Lower leg skin (tissue), 4 donors: ENCODE results near the gene ZNF26. TPM values are rescaled to one million over a fixed set of nuclear protein-coding genes. Genes with fewer than 3 reads are reported as not detected.
A peak's percentile ranks its signal among the peaks of the same experiment; 100 is the strongest.
"Not testable (repeated sequence)": the region's sequence is repeated elsewhere in the genome, so short reads cannot be mapped to it uniquely, and the experiment has no call there.

Experiments
- DNase-seq, 2 donors: peaks; one replicate each; pipeline ENCODE4 v3.0.0-alpha.2; 2019; ENCODE audit warnings: low spot score in 2 of 2
- H3K4me3 ChIP-seq: fragments of 200-600 bp; sonication (generic); 2 replicates; pipeline ENCODE4 v1.5.1; 2017; ENCODE audit warnings: mild to moderate bottlenecking, low read depth; ENCODE audit not compliant: poor library complexity, severe bottlenecking
- POLR2A ChIP-seq, 2 donors: fragments of 450-650 bp; IDR thresholded peaks; one replicate each; pipeline ENCODE4 v1.6.1; 2016 to 2017; ENCODE audit warnings: antibody characterized with exemption in 2 of 2, mild to moderate bottlenecking in 1 of 2, moderate library complexity in 1 of 2
- WGBS, 2 donors: methylation state at CpG; one replicate each; pipeline ENCODE4 v1.1.5; 2018; 5-methylcytosine and 5-hydroxymethylcytosine counted together
- intact Hi-C: fragments of 100-400 bp; cut with DNase I; formaldehyde crosslinking; loops from one replicate; pipeline ENCODE4 v1.15.0; 2023; ENCODE audit warnings: low total_unique reads
- total RNA-seq, 4 donors: library from RNA; depleted of rRNA; stranded (reverse); fragments of >200 nt; gene quantifications; one replicate each; pipeline ENCODE4 v1.1.0, GENCODE V29; 2016
- TF ChIP-seq, protein P1 (sequence below), 3 donors: fragments of 450-650 bp; IDR thresholded peaks; one replicate each; pipeline ENCODE4 v1.5.1; 2016; ENCODE audit warnings: antibody characterized with exemption in 3 of 3, mild to moderate bottlenecking in 3 of 3, moderate library complexity in 2 of 3

ZNF26 gene
- total RNA-seq, 4 donors from 2014 or later, result 5.7 to 16.8 (median 14.1) TPM

- WGBS, 2 donors, result 93 to 94% methylated on average over 14 of the region's 14 CpGs
- peak in 1 of 2 donors; percentile 58 for DNase-seq
- TF ChIP-seq POLR2A (IDR thresholded peaks at IDR 0.05), result no peak
- TF ChIP-seq, protein P1, sequence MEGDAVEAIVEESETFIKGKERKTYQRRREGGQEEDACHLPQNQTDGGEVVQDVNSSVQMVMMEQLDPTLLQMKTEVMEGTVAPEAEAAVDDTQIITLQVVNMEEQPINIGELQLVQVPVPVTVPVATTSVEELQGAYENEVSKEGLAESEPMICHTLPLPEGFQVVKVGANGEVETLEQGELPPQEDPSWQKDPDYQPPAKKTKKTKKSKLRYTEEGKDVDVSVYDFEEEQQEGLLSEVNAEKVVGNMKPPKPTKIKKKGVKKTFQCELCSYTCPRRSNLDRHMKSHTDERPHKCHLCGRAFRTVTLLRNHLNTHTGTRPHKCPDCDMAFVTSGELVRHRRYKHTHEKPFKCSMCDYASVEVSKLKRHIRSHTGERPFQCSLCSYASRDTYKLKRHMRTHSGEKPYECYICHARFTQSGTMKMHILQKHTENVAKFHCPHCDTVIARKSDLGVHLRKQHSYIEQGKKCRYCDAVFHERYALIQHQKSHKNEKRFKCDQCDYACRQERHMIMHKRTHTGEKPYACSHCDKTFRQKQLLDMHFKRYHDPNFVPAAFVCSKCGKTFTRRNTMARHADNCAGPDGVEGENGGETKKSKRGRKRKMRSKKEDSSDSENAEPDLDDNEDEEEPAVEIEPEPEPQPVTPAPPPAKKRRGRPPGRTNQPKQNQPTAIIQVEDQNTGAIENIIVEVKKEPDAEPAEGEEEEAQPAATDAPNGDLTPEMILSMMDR (IDR thresholded peaks at IDR 0.05), result no peak
- H3K4me3 ChIP-seq, result no peak overlapping the region
- intact Hi-C loops, result no loop called here
These were observed 31.6 kb upstream of the ZNF26 start for GRCh38 chr12:132954471-132955048.

GRCh38 chr12:132955094-132956010, 30.8 kb upstream of the ZNF26 start:
- TF ChIP-seq POLR2A (IDR thresholded peaks at IDR 0.05), result no peak
- TF ChIP-seq, protein P1 (IDR thresholded peaks at IDR 0.05), result no peak
- no peak for DNase-seq
- WGBS, 2 donors, result 15 to 23% methylated on average over 32 to 38 of the region's 39 CpGs

DNA sequence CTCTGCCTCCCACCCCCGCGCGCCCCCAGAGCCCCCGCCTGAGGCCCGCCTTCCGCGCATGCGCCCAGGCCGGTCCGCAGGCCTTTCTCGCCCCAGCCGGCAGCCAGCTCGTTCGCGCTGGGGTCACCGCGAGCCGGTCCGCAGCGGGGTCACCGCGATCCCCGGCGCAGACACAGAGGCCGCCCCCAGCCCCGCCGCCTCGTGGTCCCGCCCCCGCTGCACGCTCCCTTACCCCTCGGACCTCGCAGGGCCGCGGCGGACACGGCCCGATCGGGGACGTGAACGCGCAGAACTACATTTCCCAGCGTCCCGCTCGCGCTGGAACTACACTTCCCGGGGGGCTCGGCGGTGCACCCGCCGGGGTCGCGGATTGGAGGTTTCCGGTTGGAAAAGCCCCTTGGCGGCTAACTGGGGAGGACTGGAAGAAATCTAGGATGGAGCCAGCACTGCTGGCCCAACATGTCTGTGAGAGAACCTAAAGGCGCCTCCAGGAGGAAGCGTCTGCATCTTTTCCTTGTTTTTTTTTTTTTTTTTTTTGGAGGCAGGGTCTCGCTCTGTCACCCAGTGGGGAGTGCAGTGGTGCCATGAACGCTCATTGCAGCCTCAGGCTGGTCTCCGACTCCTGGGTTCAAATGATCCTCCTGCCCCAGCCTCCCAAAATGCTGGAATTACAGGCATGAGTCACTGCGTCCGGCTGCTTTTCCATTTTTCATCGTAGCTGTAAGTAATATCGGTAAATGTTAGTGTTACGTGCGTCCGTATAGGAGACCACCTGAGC, 30.0 kb upstream of the ZNF26 start, which contains the start of gene ZNF605:
Gene ZNF605 (minus strand): TSS at position 296 of the 778 bp plus-strand sequence. CDS start 10,671 bp downstream, outside the sequence.
- DNase-seq, result peak; percentile 80 to 94
- 2 to 4% methylated on average over 37 to 40 of the region's 67 CpGs for WGBS, 2 donors
- H3K4me3 ChIP-seq, result peak within 1 kb of the TSS; percentile 57
- TF ChIP-seq, protein P1 (IDR thresholded peaks at IDR 0.05), result no peak
- TF ChIP-seq POLR2A (IDR thresholded peaks at IDR 0.05), result no peak
- intact Hi-C loops, result no loop called here

More at GRCh38 chr12:132955094-132956010, 30.8 kb upstream of the ZNF26 start:
- intact Hi-C loops, result no loop called here
- H3K4me3 ChIP-seq, result peak overlapping the region; percentile 57

DNA sequence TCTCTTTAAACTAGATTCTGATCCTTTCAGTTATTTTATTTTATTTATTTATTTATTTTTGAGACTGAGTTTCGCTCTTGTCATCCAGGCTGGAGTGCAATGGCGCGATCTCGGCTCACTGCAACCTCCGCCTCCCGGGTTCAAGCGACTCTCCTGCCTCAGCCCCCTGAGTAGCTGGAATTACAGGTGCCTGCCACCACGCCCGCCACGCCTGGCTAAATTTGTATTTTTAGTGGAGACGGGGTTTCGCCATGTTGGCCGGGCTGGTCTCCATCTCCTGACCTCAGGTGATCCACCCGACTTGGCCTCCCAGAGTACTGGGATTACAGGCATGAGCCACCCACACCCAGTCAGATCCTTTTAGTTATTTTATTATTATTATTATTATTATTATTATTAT, 24.4 kb upstream of the ZNF26 start:
- DNase-seq, result peak in 1 of 2 donors; percentile 54
- intact Hi-C loops, H3K4me3 ChIP-seq: not testable (repeated sequence)
- 96 to 99% methylated on average over 14 of the region's 14 CpGs for WGBS, 2 donors

DNA sequence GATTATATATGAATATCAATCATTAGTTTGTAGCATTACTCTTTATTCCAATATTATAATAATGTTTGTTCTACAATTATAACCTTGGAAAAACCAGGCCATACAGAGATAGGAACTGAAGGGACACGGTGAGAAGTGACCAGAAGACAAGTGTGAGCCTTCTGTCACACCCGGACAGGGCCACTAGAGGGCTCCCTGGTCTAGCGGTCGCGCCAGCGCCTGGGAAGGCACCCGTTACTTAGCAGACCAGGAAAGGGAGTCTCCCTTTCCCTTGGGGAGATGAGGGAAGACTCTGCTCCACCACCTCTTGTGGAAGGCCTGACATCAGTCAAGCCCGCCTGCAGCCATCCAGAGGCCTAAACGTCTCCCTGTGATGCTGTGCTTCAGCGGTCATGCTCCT, 22.2 kb upstream of the ZNF26 start:
- H3K4me3 ChIP-seq, intact Hi-C loops: not testable (repeated sequence)
- DNase-seq, result peak in 1 of 2 donors; percentile 53
- WGBS, 2 donors, result 58 to 61% methylated on average over 10 of the region's 10 CpGs

DNA sequence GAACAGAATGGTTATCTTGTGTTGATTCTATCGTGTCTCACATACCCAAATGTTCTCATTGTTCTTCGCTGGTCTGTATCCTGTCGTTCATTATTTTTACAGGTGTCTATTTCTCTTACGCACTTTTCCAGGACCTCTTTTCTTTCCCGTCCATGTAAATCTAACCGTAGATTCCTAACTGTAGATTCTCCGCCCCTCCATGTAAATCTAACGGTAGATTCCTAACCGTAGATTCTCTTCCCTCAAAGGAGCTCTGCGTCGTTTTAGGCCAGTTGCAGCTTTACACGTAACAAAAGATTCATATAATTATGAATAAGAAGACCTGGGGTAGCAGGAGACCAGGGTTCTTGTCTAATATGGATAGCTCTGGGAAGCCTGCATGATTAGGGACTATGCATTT, 20.4 kb upstream of the ZNF26 start:
- intact Hi-C loops, result no loop called here
- H3K4me3 ChIP-seq, result no peak overlapping the region
- TF ChIP-seq, protein P1 (IDR thresholded peaks at IDR 0.05), result no peak
- TF ChIP-seq POLR2A (IDR thresholded peaks at IDR 0.05), result no peak
- 92 to 95% methylated on average over 12 of the region's 12 CpGs for WGBS, 2 donors
- no peak for DNase-seq
